Iris pigment epithelial cell (primary cell): ENCODE data around the gene ELAVL2.

ENCODE experiments used
- DNase-seq: peaks from one replicate; pipeline ENCODE4 v3.0.0-alpha.2; 2011; ENCODE audit warnings: low read depth

ELAVL2 gene

GRCh38 chr9:23821375-23822181, 4.5 kb downstream of the ELAVL2 start:
- no peak for DNase-seq

DNA sequence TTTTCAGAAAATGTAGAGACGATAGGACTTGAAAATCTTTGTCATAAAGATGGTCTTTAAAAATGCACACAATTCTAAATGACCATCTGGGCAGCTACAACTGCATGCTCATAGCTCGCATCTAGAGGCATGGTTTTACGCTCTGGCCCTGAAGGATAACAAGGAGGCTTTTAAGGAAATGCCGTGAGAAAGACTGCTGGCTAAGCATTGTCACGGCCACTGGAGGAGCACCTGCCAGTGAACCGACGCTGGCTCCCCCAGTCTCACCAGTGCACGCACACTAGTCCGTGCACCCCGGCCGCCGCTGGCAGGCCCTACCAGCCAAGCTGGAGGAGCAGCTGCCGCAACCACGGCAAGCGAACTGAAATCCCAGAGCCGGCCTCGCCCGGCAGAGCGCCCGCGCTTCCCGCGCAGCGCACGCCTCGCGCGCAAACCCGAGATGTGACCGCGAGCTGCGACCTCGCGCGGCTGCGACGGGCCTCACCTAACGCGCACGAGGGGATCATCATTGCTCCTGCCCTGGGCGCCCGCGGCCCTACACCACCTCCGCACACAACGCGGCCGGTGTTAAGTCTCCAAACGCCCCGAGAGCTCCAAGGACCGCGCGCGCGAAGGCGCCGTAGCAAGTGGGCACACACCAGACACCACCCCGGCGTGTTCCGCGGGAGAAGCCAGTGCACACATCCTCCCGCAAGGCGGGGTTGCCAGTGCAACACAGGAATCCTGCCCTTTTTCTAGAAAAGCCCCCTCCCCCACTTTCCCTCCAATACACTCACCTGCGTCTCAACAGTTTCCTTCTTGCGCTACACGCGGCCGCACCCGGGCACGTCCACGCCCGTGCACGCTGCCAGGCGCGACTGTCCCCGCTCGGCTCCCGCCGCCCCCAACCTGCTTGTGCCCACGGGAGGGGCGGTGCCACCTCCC, 5.3 kb downstream of the ELAVL2 start:
- DNase-seq, result no peak

- DNase-seq, result no peak
Observed at GRCh38 chr9:23819403-23819802, 6.6 kb downstream of the ELAVL2 start.

DNA sequence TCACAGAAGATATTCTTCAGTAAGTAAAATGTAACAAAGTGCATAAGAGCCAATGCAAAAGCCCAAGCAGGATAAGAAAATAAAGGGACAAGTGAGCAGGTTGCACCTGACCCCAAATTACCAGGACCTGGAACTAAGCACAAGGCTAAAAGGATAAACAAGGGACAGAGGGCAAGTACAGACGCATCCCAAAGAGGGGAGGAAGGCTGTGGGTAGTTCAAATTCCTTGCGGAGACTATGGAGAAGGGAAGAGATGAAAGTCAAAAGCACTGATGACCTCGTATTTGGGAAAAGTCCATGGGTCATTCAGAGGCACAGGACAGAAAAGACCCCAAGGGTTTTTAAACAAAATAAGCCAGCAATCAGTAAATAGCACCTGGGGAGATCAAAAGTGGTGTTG, 11.8 kb downstream of the ELAVL2 start:
- DNase-seq, result no peak

DNA sequence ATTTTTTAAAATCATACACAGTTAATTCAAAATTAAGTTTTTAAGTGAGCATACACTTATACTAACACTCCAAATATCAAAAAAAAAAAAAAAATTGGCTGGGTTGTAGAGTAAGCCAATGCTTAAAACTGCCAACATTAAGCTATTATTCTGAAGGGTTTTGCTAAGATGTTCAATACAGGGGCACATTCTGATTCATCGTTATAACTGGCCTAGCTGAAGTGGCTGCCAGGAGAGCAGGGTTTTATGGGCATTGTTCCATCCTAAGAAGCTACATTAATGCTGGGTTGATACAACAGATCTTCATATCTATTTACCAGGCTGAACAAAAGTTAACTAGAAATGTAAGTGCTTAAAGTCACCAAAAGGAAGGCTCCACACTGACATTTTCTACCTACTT, 13.4 kb downstream of the ELAVL2 start:
- no peak for DNase-seq

- no peak for DNase-seq
Observed at GRCh38 chr9:23811633-23812032, 14.4 kb downstream of the ELAVL2 start.

- DNase-seq, result no peak
Observed at GRCh38 chr9:23803216-23803615, 22.8 kb downstream of the ELAVL2 start.

GRCh38 chr9:23801523-23801922, 24.5 kb downstream of the ELAVL2 start:
- DNase-seq, result no peak

DNA sequence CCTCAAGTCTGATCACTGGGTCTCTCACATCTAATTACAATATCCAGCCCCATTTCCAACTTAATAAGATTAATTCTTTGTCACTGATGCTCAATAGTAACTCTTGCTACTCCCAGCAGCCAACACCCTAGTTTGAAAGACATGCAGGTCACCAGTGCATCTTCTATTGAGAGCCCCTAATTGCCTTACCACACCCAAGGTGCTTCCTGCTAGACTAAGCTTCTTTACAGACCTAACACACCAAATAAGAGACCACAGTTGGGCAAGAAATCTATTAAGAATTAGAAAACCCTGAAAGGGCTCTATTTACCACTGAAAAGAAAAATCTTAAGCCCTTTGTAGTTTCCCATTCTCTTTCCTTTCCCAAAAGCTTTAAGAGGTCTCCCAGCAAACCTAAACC, 26.5 kb downstream of the ELAVL2 start:
- DNase-seq, result no peak

GRCh38 chr9:23798325-23798724, 27.7 kb downstream of the ELAVL2 start:
- DNase-seq, result no peak

DNA sequence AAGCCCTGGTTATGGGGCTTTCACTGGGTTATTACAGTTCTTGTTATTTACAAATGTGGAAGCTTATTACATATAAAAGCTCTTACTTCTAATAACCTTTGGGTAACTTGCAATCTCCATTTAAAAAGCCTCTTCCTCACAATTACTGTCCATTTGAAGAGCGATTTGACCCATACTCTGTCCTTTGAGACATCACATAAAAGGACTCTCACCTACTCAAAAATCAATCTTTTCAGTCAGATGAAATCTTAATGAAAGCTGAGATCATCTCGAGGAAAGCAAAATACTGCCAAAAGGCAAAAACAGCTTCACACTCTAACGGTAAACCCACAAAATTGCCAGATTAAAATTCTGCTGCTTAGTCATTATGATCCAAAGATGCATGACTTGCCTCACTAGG, 29.8 kb downstream of the ELAVL2 start:
- no peak for DNase-seq

DNA sequence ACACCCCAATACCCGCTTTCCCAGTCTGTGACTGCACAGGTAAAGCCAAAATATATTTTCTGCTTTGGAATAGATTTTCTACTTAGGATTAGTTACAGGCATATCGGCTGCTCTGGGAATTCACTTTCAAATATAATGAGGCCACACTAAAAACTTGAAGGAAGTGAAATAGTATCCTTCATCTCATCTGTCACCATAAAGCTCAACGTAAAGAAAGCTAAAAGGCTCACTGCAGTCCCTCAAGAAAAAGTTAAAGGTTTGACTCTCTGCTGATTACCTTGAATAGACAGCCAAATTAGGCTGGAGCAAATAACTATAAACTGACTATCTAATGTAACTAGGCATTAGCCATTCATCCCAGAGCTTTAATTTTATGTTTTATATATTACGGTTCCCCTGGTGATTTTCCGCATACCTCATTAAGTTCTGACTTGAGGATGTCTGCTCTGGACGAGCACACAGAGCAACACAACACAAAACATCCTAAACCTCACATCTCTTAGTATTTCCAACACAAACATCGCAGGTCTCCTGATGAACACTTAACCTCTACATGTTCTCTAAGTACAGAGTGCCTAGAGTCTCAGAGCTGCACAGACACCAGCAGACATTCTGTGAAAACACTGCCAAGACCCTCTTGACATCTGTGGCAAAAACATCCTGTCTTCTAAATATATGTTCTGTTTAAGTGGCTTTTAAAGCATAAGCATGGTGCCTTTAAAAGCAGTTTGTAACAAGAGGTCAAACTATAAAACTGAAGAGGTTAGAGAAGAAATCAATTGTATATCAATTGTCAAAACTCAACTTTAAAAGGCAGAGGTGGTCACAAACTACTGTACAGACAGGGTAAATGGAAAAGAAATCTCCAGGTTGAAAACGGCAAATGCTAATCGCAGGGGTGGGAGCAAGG, 35.4 kb downstream of the ELAVL2 start:
- no peak for DNase-seq

DNA sequence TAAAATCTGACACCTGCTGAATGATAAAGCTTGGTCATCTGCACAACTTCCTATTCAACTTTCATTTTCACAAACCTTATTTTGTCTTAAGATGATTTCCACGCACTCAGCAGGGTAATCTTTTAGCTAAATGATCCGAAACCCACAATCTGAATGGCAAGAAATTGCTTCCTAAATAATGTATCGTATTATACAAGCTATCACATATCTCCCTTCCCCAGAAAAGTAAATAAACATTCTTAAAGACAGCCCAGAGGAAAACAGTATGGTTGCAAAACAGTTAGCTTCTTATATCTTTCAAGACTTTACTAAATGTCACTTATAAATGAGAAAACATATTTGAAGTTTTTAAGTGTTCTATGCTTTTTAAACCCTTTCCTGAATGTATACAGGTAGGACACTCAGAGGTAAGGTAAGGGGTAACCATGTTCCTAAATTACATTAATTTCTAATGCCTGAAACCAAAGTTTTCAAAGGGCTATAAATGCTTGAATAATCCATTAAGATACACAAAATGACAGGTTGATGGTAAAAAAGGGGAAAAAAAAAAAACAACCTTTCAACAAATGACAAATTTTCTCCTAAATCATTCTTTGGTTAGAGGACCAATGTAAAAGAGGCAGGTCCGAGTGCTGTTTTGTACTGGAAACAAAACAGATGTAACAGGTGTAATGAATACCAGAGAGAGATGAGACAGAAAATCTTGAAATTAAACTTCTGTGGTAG, 36.3 kb downstream of the ELAVL2 start:
- no peak for DNase-seq

DNA sequence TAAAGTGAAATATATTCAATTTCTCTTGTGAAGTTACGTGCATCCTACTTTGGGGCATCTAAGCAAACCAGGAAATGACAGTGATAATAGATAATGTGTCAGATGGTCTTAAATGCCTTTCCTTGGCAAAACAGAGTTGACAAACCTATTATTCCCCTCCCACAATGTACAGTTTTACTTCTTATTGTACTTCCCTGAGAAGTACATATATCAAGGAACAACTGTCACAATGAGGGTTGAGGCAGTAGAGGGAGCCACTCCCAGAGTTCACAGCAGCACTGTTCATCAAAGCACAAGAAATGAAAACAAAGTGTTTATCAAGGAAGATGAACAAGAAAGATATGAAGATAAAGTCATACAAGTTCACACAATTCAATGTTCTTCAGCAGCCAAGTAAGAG, 41.1 kb downstream of the ELAVL2 start:
- no peak for DNase-seq

- DNase-seq, result no peak
Observed at GRCh38 chr9:23783509-23783908, 42.5 kb downstream of the ELAVL2 start.

DNA sequence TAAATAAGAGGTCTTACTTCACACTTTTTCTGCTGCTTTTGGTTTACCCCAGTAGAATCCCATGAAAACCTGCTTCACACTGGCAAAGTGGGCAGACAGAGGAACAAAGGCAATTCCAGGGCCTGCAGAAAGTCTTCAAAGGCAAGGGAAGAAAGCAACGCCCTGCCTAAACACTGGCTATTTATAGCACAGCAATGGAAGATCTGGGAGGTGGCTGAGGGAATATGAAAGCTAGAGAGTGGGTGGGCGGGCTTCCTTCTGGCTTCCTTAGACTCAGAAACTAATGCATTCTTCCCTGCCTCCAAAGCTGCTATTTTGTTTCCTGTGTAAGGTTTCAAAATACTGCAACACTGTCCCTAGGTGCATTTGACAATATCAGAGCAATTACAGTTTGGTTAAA, 46.8 kb downstream of the ELAVL2 start:
- no peak for DNase-seq

- DNase-seq, result no peak
Observed at GRCh38 chr9:23777328-23777727, 48.7 kb downstream of the ELAVL2 start.

DNA sequence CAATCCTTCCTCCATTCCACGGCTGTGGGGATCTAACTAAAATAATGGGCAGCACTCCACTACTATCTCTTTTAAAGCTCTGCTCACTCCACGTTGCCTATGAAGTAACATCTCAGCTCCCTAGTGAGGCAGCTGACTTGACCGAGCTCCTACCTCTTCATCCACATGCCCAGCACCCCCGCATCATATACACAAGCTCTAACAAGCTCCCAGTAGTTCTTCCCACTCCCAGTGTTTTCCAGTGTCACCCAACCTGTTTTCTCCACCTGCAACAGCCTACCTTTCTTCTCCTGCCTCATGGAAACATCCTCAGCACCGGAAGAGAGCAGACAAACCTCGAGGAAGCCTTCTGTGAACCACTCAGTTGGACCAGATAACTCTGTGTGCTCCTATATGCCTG, 50.5 kb downstream of the ELAVL2 start:
- no peak for DNase-seq

- DNase-seq, result no peak
Observed at GRCh38 chr9:23774266-23774665, 51.8 kb downstream of the ELAVL2 start.

DNA sequence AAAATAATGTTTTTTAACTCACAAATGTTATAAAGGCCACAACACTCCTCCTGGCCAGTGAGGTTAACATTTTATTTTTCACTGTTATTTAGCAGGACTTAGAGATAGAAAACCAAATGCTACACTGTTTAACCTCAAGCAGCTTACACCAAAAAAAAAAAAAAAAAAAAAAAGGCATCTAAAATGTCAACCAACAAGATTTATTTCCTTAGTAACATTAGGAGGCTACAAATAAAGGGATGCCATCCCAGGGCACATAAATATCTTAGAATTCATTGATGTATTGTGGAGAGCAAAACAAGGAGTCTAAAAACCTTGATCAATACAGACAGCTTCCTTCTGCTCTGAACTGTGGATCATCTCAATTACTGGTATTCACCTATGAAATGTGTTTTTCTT, 53.7 kb downstream of the ELAVL2 start:
- DNase-seq, result no peak

DNA sequence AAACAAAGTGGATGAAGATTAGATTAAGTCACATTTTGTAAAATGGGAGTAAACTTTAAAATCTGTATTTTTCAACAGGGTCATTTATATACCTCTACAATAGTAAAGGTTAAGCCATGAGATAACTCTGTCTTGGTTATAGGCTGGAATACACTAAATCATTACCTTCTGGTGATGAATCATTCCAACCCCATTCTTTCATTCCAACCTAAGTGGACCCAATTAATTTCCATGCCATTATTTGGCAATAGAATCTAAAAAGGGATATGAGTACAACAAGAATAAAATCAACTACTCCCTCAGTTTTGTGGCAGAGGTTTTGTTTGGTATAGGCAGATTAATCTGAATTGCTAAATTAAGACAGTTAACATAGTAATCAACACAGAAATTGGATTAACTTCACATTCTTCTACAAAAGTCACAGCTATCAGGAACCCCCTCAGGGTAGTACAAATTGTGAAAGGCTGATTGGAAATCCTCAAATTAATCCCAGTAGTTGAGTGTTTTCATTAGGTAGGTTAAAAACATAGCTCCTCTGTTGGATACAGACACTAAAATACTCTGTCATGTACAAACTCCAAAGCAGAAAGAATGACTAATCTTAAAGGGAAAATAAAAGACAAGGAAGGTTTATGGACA, 54.2 kb downstream of the ELAVL2 start:
- DNase-seq, result no peak
